GF-D8 (cell line): Measurements from ENCODE around the gene GNG7.
A peak's percentile ranks its signal among the peaks of the same experiment; 100 is the strongest.
"Not testable (repeated sequence)": the region's sequence is repeated elsewhere in the genome, so short reads cannot be mapped to it uniquely, and the experiment has no call there.

Experiments
- DNase-seq: peaks from one replicate; lab custom pipeline; 2025; lab: John Stamatoyannopoulos, UW

Gene GNG7

GRCh38 chr19:2575734-2576481 lies 126.6 kb downstream of the GNG7 start:
- DNase-seq: no peak

GRCh38 chr19:2574971-2575630 lies 127.4 kb downstream of the GNG7 start:
- DNase-seq: no peak

- DNase-seq: no peak
These were observed 128.0 kb downstream of the GNG7 start for GRCh38 chr19:2574478-2574931.

GRCh38 chr19:2573916-2574315 lies 128.6 kb downstream of the GNG7 start:
- DNase-seq: no peak

GRCh38 chr19:2572152-2572551 lies 130.3 kb downstream of the GNG7 start:
- DNase-seq: not testable (repeated sequence)

GRCh38 chr19:2569596-2570465 lies 132.7 kb downstream of the GNG7 start:
- DNase-seq: no peak

- no peak for DNase-seq
These were observed 134.5 kb downstream of the GNG7 start for GRCh38 chr19:2567996-2568395.

- peak; percentile 81 for DNase-seq
These were observed 134.9 kb downstream of the GNG7 start for GRCh38 chr19:2567580-2567979.

GRCh38 chr19:2563546-2563945 lies 138.9 kb downstream of the GNG7 start:
- not testable (repeated sequence) for DNase-seq

- no peak for DNase-seq
These were observed 140.6 kb downstream of the GNG7 start for GRCh38 chr19:2561895-2562294.

- DNase-seq: no peak
These were observed 141.3 kb downstream of the GNG7 start for GRCh38 chr19:2561221-2561620.

- DNase-seq: no peak
These were observed 142.1 kb downstream of the GNG7 start for GRCh38 chr19:2560369-2560768.

- no peak for DNase-seq
These were observed 144.0 kb downstream of the GNG7 start for GRCh38 chr19:2558543-2558942.

- DNase-seq: not testable (repeated sequence)
These were observed 144.4 kb downstream of the GNG7 start for GRCh38 chr19:2558131-2558530.

- DNase-seq: no peak
These were observed 145.4 kb downstream of the GNG7 start for GRCh38 chr19:2557093-2557440.

GRCh38 chr19:2556221-2557092 lies 146.0 kb downstream of the GNG7 start:
- no peak for DNase-seq

GRCh38 chr19:2555422-2556220 lies 146.9 kb downstream of the GNG7 start:
- no peak for DNase-seq

GRCh38 chr19:2554856-2555255 lies 147.6 kb downstream of the GNG7 start:
- DNase-seq: no peak

GRCh38 chr19:2553510-2553909 lies 149.0 kb downstream of the GNG7 start:
- DNase-seq: no peak

GRCh38 chr19:2552859-2553258 lies 149.6 kb downstream of the GNG7 start:
- peak; percentile 99 for DNase-seq

- no peak for DNase-seq
These were observed 150.7 kb downstream of the GNG7 start for GRCh38 chr19:2551864-2552185.
